Inflammatory macrophage treated with lipopolysaccharide for 1 hour (primary cell): ENCODE measurements around the gene SPTBN1.

Experiments used
- DNase-seq, 2 donors: peaks; one replicate each; pipeline ENCODE4 v3.0.0-alpha.2; 2020 to 2022

SPTBN1 gene

GRCh38 chr2:54636415-54637139, 180.4 kb downstream of the SPTBN1 start:
- peak in 1 of 2 donors; percentile 45 for DNase-seq

DNA sequence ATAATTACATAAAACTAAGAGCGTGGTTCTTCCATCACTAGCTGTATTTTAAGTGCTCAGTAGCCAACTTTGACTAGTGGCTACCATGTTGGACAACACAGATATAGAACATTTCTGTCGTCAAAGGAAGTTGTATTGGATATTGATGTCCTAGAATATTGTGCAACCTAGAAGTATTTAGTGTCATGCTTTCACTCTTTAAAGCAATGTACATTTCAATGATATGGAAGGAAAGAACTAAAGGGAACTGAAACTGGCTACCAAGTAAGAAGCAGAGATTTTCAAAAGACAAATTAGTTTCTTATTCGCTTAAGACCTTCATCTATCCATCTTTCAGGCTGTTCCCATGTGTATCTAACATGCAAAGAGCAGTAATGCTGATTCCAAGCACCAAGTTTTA, 182.0 kb downstream of the SPTBN1 start:
- DNase-seq, result peak; percentile 16 to 20

GRCh38 chr2:54638774-54639187, 182.7 kb downstream of the SPTBN1 start:
- DNase-seq, result no peak

- DNase-seq, result no peak
Measured at GRCh38 chr2:54639609-54640008, 183.5 kb downstream of the SPTBN1 start.

GRCh38 chr2:54640834-54641540, 184.9 kb downstream of the SPTBN1 start:
- no peak for DNase-seq

DNA sequence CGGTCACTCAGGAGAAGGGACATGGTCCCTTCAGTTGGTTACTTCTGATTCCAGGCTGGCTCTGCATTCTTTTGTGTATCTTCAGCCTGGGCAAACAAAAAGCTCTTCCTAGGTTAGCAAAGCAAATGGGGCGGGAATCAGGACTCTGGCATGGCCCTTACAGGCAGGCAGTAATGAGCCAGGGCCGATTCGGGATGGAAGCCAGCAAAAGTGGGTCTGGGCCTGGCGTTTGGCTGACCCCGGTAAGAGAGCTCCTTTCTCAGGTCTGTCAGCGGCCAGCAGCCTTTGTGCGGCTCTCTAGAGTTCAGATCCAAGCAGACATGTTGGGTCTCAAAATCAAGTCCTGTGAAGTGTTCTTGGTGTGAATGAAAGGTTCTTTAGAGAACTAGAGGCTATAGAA, 185.9 kb downstream of the SPTBN1 start:
- no peak for DNase-seq

GRCh38 chr2:54642677-54643430, 186.7 kb downstream of the SPTBN1 start:
- DNase-seq, result no peak

GRCh38 chr2:54644236-54644635, 188.1 kb downstream of the SPTBN1 start:
- no peak for DNase-seq

GRCh38 chr2:54646170-54646927, 190.2 kb downstream of the SPTBN1 start:
- DNase-seq, result no peak

GRCh38 chr2:54648256-54648655, 192.1 kb downstream of the SPTBN1 start:
- DNase-seq, result no peak

GRCh38 chr2:54649191-54649590, 193.1 kb downstream of the SPTBN1 start:
- no peak for DNase-seq

DNA sequence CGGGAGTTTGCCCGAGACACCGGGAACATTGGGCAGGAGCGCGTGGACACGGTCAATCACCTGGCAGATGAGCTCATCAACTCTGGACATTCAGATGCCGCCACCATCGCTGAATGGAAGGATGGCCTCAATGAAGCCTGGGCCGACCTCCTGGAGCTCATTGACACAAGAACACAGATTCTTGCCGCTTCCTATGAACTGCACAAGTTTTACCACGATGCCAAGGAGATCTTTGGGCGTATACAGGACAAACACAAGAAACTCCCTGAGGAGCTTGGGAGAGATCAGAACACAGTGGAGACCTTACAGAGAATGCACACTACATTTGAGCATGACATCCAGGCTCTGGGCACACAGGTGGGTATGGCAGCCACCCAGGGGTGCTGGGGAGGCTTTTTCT, 193.5 kb downstream of the SPTBN1 start:
- no peak for DNase-seq

DNA sequence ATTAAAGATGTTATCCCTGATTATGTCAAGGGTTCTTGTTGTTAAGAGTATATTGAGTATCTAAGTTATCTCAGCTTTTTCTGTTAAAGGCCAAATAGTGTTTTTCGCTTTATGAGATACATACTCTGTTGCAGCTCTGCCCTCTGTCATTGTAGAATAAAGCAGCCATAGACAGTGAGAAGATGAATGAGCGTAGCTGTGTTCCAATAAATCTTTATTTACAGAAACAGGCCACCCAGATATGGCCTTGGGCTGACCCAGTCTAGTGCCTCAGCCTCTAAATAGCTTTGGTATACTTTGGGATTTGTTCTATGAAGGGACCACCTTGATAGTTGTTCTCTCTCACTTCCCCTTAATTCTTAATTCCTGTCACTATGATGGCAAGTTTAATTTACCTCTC, 194.5 kb downstream of the SPTBN1 start:
- no peak for DNase-seq

GRCh38 chr2:54651291-54651690, 195.2 kb downstream of the SPTBN1 start:
- DNase-seq, result no peak

DNA sequence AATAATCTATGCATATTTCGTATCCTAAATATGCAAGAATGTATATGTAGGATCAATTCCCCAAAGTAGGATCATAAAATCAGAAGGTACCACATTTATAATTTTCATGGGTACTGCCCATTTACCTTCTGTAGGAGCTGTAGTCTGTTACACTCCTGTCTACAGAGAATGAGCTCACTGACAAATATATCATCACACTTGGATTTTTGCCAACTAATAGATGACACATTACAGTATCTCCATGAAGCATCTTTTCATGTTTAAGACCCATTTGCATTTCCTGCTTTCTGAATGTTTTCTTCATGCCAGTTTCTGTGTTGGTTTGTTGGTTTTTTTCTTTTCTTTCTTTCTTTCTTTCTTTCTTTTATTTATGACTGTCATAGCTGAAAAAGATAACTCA, 196.4 kb downstream of the SPTBN1 start:
- no peak for DNase-seq

DNA sequence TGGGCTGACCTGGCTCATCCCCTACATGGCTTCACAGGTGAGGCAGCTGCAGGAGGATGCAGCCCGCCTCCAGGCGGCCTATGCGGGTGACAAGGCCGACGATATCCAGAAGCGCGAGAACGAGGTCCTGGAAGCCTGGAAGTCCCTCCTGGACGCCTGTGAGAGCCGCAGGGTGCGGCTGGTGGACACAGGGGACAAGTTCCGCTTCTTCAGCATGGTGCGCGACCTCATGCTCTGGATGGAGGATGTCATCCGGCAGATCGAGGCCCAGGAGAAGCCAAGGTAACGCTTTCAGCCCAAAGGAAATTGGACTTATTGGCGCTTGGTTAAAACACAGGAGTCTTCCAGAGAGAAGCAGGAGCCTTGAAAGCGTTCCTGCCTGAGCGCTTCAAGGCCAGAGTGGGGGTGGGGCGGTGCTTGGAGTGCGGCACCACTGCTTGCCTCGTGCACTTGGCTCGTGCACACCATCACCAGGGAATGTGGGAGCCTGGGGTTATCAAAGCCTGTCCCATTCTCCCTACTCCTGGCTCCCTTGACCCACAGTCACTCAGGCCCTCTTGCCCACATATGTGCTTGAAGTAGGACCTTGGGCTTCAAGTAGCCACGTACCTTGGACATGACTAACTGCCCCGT, 197.6 kb downstream of the SPTBN1 start:
- no peak for DNase-seq

GRCh38 chr2:54655046-54655809, 199.1 kb downstream of the SPTBN1 start:
- DNase-seq, result no peak

DNA sequence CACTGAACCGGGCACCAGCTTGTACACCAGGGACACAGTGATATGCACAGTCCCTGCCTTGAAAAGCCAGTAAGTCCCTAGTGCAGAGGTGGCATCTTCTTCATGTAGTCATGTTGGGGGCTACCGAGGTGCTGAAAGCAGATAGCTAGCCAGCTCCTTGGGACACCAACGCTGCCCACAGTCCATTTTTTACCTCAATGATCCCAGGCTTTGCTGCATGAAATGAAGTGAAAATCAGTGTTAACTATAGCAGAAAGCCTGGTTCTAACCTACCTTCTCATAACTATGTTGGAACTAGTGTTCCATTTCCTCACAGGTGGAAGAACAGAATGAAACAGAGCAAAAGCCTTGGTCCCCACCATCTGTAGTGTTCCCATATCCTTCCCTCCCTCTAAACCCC, 200.7 kb downstream of the SPTBN1 start:
- no peak for DNase-seq

- DNase-seq, result peak; percentile 25 to 63
Measured at GRCh38 chr2:54657664-54658083, 201.5 kb downstream of the SPTBN1 start.

DNA sequence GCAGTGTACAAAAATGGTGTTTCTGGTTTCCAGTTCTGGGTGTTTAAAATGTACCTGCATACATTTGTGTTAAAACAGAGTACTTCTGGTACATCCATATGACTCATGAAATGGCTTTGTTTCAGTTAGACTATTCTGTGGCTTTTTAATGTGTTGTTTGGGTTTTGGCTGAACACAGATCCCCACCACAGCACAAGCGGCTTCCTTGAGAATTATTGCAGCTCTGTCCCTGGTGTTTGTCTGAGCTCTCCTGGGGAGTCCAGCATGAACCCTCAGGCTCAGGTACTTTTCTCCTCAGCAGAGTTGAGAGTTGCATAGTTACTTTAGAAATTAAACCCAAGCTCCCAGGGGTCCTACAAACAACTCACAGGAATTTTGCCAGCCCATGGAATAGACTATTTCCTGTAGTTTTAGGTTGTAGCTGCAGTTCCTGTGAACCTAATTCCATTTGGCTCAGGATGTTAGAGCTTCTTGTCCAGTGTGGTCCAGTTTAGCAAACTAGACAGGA, 202.5 kb downstream of the SPTBN1 start:
- DNase-seq, result no peak

- DNase-seq, result no peak
Measured at GRCh38 chr2:54659527-54659926, 203.4 kb downstream of the SPTBN1 start.
